ENCODE measurements around the gene ZNF827.

ZNF827 gene

DNA sequence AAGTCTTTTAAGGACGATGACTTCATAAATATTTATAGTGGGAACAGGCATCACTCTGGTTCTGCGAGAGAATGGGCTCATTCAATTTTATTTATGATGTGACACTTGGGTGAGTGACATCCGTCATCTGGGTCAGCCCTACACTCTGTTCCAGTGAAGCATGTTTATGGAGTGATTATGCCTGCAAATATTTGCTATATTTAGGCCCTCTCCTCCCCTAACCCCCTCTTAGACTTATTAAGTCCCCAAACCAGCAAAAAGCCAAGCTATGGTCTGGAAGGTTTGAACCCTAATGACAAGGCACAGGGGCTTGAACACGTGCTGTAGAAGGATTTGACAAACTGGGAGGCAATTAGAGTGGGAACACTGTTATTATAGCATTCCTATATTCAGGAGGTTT, 202.8 kb downstream of the ZNF827 start:
- no peak for DNase-seq (ENCODE audit: low read depth)
- H3K4me3 ChIP-seq (ENCODE audit: low read depth, low read length): no peak overlapping the region

DNA sequence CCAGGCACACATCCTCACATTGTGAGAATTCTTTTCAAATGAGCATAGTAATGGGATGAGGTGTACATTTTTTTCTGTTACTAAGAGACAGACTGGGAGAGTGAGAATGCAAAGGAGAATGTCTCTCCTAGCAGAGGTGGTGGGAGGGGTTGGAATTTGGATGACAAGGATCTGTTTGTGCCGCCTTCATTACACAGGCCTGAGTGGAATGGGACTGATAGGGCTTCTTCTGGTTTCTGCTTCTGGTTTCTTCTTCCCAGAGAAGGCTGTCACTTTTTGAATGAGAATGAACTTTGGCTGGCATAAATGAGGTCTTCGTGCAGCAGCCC, 203.3 kb downstream of the ZNF827 start:
- no peak overlapping the region for H3K4me3 ChIP-seq (ENCODE audit: low read depth, low read length)
- peak; percentile 84 for DNase-seq (ENCODE audit: low read depth)

- peak overlapping the region; percentile 14 for H3K4me3 ChIP-seq (ENCODE audit: low read depth, low read length)
- peak; percentile 95 for DNase-seq (ENCODE audit: low read depth)
Measured at GRCh38 chr4:145734576-145735346, 203.9 kb downstream of the ZNF827 start.

- no peak overlapping the region for H3K4me3 ChIP-seq (ENCODE audit: low read depth, low read length)
- no peak for DNase-seq (ENCODE audit: low read depth)
Measured at GRCh38 chr4:145734031-145734430, 204.6 kb downstream of the ZNF827 start.

DNA sequence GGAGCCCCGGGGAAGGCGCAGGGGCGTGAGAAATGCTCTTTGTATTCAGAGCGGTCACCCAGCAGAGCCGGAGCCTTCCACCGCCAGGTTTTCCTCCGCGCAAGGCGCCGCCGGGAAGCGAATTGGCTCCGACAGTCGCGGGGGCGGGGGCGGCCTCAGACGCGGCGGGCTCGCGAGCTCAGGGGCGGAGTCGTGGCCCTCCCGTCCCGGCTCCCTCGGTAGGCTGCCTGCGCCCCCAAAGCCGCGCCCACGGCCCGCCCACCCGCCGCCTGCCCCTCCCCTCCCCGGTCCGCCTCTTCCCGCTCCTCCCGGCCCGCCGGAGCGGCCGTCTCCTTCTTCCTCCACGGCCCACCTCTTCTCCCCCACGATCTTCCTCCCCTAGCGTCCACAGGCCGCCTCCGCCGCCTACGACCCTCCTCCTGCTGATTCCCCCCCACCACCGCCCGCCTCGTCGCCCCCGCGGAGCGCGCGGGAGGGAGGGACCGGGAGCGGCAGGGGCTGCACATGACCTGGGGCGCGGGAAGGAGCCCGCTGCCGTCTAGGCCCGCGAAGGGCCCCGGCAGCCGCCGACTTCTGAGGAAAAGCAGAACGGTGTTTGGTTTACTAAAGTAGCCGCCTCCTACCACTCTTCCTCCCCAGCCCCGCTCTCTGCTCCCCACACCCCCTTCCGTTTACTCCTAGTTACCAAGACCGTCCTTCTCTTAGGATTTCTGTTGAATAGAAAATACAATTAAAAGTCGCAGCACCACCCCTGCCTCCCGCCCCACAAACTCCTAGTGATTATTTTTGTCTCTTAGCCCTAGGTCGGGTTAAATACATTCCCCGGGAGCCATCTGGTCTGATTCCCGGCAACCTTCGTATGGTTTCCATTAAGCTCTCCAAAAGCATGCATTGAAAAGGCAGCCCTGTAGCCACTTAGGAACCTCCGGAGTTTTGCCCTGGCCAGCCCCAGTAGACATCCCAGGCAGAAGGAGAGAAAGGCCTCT, 205.4 kb downstream of the ZNF827 start:
- DNase-seq (ENCODE audit: low read depth): peak; percentile 85
- H3K4me3 ChIP-seq (ENCODE audit: low read depth, low read length): peak overlapping the region; percentile 52

GRCh38 chr4:145732001-145732815, 206.4 kb downstream of the ZNF827 start:
- H3K4me3 ChIP-seq (ENCODE audit: low read depth, low read length): peak overlapping the region; percentile 46
- DNase-seq (ENCODE audit: low read depth): no peak

- DNase-seq (ENCODE audit: low read depth): peak; percentile 89
Measured at GRCh38 chr4:145731028-145731427, 207.6 kb downstream of the ZNF827 start.

GRCh38 chr4:145730026-145730425, 208.6 kb downstream of the ZNF827 start:
- H3K4me3 ChIP-seq (ENCODE audit: low read depth, low read length): no peak overlapping the region
- no peak for DNase-seq (ENCODE audit: low read depth)

More at GRCh38 chr4:145731028-145731427, 207.6 kb downstream of the ZNF827 start:
- H3K4me3 ChIP-seq (ENCODE audit: low read depth, low read length): no peak overlapping the region

DNA sequence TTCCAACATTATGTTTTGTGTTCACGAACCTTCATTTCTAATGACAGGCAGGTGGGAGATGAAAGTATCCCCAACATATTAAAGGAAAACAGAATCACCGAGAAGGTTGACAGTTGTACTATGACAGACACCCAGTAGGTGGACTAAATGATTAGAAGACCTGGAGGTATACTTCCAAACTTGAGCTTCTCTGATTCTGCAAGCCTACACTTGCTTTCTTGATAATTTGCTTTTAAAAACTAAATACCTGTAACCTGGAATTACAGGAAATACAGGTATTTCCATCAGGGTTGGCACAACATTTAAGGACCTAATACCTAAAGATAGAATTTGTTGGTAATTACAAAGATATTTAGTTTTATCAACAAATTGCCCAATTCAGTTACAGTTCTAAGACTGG, 215.3 kb downstream of the ZNF827 start:
- H3K4me3 ChIP-seq (ENCODE audit: low read depth, low read length): no peak overlapping the region
- DNase-seq (ENCODE audit: low read depth): no peak

DNA sequence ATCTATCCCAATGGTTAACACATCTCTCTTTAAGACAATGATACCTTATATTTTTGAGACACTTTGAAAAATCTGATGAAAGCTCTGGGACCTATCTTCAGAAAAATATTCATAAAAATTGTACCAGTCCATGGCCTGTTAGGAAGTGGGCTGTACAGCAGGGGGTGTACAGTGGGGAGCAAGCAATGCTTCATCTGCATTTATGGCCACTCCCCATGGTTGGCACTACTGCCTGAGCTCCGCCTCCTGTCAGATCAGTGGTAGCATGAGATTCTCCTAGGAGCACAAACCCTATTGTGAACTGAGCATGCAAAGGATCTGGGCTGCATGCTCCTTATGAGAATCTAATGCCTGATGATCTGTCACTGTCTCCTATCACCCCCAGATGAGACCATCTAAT, 216.1 kb downstream of the ZNF827 start:
- no peak for DNase-seq (ENCODE audit: low read depth)
- H3K4me3 ChIP-seq (ENCODE audit: low read depth, low read length): no peak overlapping the region

DNA sequence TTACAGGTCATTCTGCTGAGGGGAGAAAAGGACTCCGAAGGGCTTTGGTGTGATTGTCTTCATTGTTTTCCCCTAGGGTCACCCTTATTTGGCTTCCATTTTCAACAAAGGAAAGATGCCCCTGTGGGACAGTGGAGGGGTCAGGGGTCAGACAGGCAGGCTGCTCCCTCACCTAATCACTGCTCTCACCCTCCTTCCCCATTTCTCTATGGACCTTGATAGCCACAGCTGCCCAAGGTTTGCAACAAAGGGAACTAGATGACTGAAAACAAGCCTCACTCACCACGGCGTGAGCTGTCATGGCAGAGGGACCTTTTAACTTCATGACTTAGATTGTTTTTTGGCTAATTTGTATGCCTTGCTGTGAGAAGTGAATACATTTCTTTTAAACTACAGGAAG, 218.0 kb downstream of the ZNF827 start:
- no peak overlapping the region for H3K4me3 ChIP-seq (ENCODE audit: low read depth, low read length)
- DNase-seq (ENCODE audit: low read depth): no peak

DNA sequence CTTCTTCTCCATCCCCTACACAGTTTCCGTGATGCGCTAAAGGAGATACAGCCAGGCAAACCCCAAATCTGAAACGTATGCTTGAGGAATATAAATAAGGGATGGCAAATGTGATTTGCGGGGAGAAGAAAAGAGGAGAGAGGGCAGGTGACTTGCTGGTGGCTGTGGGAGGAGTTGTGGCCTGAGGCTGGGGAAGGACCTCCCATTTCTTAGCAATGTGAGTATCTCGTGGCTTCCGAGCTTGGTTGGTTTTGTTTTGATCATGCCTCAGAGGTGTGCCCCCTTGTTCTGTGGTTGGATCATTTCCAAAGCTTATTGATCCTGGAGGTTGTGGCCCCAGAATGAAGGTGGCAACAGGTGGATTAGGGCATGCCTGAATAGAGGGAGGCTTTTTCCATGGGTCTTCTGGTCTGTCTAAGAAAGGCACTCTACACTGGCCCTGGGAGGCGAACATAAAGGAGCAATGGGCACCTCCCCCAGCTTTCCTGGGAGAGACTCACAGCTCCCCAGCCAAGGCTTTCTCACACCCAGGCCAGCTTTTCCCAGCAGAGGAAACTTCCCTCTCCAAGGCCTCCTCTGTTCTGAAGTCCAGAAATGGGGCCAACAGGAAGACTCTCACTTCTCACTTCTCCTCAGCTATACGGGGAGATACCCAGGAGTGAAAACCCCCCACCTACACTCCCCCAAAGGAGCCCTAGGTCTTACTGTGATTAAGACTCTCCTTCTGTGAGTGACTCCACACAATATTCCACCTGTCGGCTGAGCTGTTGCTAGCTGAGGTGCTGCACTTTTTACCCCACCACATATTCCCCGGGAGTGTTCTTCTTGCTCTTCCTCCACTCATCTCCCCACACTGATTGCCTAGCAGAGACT, 218.6 kb downstream of the ZNF827 start:
- no peak for DNase-seq (ENCODE audit: low read depth)
- H3K4me3 ChIP-seq (ENCODE audit: low read depth, low read length): no peak overlapping the region

DNA sequence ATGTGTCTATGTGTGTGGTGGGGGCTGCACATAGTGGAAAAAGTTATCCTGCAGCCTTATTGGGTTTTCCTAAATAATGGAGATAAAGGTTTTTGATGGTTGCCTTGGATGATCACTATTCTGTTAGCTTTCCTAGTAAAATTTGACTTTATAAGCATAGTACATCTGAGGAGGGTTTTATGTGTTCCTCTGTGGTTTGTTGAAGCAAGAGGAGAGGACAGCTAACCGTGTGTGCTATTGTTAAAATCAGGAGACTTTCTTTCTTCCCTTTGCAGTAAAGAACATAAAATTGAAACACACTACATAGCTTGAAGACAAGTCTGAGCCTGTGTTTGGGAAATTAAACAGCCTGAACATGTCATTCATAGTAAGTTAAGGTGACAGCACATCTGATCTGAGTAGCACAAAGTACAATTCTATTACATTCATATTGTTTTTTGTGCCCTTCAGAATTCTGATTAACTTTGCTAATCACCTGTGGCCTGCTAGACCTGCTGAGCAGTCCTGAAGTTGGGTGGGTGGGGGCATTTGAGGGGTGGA, 221.9 kb downstream of the ZNF827 start:
- no peak overlapping the region for H3K4me3 ChIP-seq (ENCODE audit: low read depth, low read length)
- no peak for DNase-seq (ENCODE audit: low read depth)

DNA sequence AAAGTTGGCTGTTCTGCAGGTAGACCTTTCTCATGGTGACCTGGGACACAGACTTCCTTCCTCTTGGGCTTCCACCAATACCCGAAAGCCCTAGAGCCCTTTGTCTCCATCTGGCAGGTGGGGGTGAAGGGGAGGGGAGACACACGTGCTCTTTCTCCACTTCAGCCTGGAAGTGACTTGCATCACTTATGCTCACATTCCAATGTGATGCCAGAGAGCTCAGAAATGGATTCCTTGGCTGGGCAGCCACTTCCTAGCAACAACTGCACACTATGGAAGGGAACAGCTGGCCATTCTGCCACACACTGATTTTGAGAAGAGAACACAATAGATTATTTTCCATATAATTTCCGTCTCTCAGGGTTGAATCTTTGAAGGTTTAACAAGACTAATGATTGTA, 222.4 kb downstream of the ZNF827 start:
- no peak overlapping the region for H3K4me3 ChIP-seq (ENCODE audit: low read depth, low read length)
- no peak for DNase-seq (ENCODE audit: low read depth)

DNA sequence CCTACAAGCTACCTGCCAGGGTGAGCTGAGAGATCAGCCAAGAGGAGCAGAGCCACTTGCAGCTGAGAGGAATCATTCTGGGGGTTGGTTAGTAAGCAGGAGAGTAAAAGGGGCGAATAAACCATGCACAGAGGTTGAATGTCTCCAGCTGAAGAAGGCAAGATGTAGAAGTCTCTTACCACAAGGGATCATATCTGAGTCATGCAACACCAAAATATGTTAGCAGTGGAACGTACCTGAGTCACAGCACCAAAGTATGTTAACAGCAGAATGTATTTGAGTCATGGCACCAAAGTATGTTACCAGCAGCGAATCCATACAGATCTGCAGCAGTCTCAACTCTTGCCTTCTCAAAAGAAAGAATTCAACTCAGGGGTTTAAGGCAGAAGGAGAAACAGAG, 228.8 kb downstream of the ZNF827 start:
- H3K4me3 ChIP-seq (ENCODE audit: low read depth, low read length): no peak overlapping the region

DNA sequence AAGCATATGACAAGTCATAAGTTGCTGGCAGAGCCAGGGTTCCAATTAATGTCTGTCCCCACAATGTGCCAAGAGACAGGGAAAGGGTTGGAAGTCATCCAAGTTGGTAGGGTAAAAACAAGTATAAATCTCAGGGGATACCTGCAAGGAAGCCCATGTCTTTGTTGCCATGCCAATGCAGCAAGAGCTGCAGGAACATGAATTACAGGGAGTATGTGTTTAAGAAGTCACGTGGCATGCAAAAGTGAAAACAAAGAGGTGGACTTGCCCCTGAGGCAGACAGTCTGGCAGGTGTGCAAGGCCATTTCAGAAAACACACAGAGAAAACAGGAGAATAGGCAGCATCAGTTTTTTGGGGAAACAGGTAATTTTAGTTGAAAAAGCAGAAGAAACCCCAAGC, 229.3 kb downstream of the ZNF827 start:
- no peak overlapping the region for H3K4me3 ChIP-seq (ENCODE audit: low read depth, low read length)
- no peak for DNase-seq (ENCODE audit: low read depth)

More for the DNA sequence above, 228.8 kb downstream of the ZNF827 start:
- DNase-seq (ENCODE audit: low read depth): peak; percentile 67
